Loucy (cell line): ENCODE data around the gene SOBP.

Source experiments
- CTCF ChIP-seq: fragments of 200-600 bp; sonication (generic); conservative IDR thresholded peaks from 2 replicates; pipeline ENCODE4 v1.5.1; 2014; ENCODE audit warnings: mild to moderate bottlenecking, antibody characterized with exemption, low read length
- EZH2phosphoT487 ChIP-seq: fragments of 200-600 bp; IDR thresholded peaks from 2 replicates; pipeline ENCODE4 v1.6.1; 2018; ENCODE audit warnings: antibody characterized with exemption, mild to moderate bottlenecking, moderate library complexity, borderline replicate concordance

- TF ChIP-seq CTCF (no peak), EZH2phosphoT487 (no peak)
These were observed 46.5 kb downstream of the SOBP start for GRCh38 chr6:107536180-107536961.
